WI38 (cell line): ENCODE measurements around the gene APCDD1L.
"Not testable (repeated sequence)": the region's sequence is repeated elsewhere in the genome, so short reads cannot be mapped to it uniquely, and the experiment has no call there.

Experiments used
- H3K4me3 ChIP-seq: 2 replicates; pipeline ENCODE4 v1.5.1; 2011; ENCODE audit warnings: low read depth, mild to moderate bottlenecking, control low read depth, low read length
- CTCF ChIP-seq: IDR thresholded peaks from 2 replicates; pipeline ENCODE4 v1.5.1; 2012; ENCODE audit warnings: low read depth, mild to moderate bottlenecking, control low read depth, low read length

The APCDD1L gene

GRCh38 chr20:58416057-58416456 lies 99.1 kb downstream of the APCDD1L start:
- TF ChIP-seq CTCF = no peak
- no peak overlapping the region for H3K4me3 ChIP-seq

- not testable (repeated sequence) for H3K4me3 ChIP-seq
These were observed 100.4 kb downstream of the APCDD1L start for GRCh38 chr20:58414786-58415185.

- H3K4me3 ChIP-seq = not testable (repeated sequence)
These were observed 101.0 kb downstream of the APCDD1L start for GRCh38 chr20:58414216-58414615.
